ACC112 (cell line): ENCODE measurements around the gene PRDM5.

ENCODE experiments used
- H2AFZ ChIP-seq: fragments of 200-600 bp; sonication (generic); one replicate; pipeline ENCODE4 v1.6.0; 2017; ENCODE audit warnings: antibody characterized with exemption, low read length; ENCODE audit not compliant: unreplicated experiment
- H3K27ac ChIP-seq: fragments of 200-600 bp; sonication (generic); 2 replicates; pipeline ENCODE4 v1.5.1; 2014; ENCODE audit warnings: low read depth, mild to moderate bottlenecking, antibody characterized with exemption, low read length, moderate library complexity
- H3K27me3 ChIP-seq: fragments of 200-600 bp; sonication (generic); 2 replicates; pipeline ENCODE4 v1.6.1; 2014; ENCODE audit warnings: mild to moderate bottlenecking, antibody characterized with exemption, low read length, moderate library complexity, mixed read lengths; ENCODE audit not compliant: insufficient read depth
- H3K36me3 ChIP-seq: fragments of 200-600 bp; sonication (generic); 2 replicates; pipeline ENCODE4 v1.6.1; 2016; ENCODE audit warnings: mild to moderate bottlenecking, antibody characterized with exemption, low read length, moderate library complexity, mixed read lengths; ENCODE audit not compliant: insufficient read depth
- H3K4me1 ChIP-seq: fragments of 200-600 bp; sonication (generic); one replicate; pipeline ENCODE4 v1.6.1; 2016; ENCODE audit warnings: low read length, mixed read lengths; ENCODE audit not compliant: insufficient read depth, unreplicated experiment, control insufficient read depth
- H3K4me3 ChIP-seq: fragments of 200-600 bp; sonication (generic); 2 replicates; pipeline ENCODE4 v1.5.1; 2014; ENCODE audit warnings: mild to moderate bottlenecking, low read depth, low read length
- H3K79me2 ChIP-seq: fragments of 200-600 bp; sonication (generic); one replicate; pipeline ENCODE4 v1.6.0; 2016; ENCODE audit warnings: low read length; ENCODE audit not compliant: control insufficient read depth, unreplicated experiment, insufficient read depth

Gene PRDM5

GRCh38 chr4:120718979-120719566, 203.5 kb downstream of the PRDM5 start:
- no peak overlapping the region for H2AFZ ChIP-seq
- no peak overlapping the region for H3K27ac ChIP-seq
- H3K79me2 ChIP-seq, result no peaks in the 10 kb centered on the region
- no peaks in the 10 kb centered on the region for H3K4me1 ChIP-seq
- H3K4me3 ChIP-seq, result no peak overlapping the region
- H3K27me3 ChIP-seq, result no peaks in the 10 kb centered on the region
- no peaks in the 10 kb centered on the region for H3K36me3 ChIP-seq

DNA sequence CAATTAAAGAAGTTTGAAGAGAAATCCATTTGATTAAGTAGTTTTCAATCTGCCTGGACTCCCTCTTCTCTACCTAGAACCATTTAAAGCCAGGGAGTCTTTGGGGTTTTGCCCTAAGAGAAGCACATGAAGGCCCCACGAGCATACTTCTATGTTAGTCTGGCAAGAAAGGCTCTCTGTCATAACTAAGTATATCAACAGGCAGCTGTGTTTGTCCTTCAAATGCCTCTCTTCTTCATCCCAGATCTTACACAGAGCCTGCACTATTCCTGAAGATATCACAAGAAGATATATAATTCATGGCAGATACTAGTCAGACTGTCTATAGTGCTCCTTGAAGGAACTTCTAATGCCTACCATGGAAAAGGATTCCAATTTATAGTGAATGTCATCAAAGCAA, 206.2 kb downstream of the PRDM5 start:
- Histone ChIP-seq H2AFZ (no peak overlapping the region), H3K27ac (no peak overlapping the region), H3K4me3 (no peak overlapping the region), H3K36me3 (no peaks in the 10 kb centered on the region), H3K79me2 (no peaks in the 10 kb centered on the region), H3K4me1 (no peaks in the 10 kb centered on the region), H3K27me3 (no peaks in the 10 kb centered on the region)

DNA sequence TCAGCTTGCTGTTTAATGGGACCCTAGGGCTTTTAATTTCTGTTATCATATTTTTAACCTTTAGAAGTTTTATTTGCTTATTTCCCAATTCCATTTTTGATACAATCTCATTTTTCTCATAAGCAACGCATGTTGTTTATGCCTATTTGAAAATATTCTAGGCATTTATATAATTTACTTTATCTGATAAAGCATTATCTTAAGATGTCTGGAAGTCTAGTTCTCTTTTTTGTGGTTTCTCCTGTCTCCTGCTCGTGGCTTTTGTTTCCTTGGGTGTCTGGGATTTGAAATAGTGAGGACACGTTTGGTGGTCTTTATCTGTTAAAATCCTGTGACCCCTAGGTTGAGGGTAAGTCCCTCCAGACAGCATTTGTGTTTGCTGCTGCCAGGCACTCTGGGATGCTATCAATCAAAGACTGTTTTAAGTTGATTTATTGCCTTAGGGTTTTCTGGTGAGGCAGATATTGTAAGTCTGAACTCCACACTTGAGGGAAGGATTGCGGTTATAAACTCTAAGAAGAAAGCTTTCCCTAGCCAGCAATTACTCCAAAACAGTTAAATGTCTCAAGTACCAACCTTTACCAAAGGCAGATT, 208.0 kb downstream of the PRDM5 start:
- Histone ChIP-seq H3K27ac (no peak overlapping the region), H3K79me2 (no peaks in the 10 kb centered on the region), H3K4me1 (peaks cover 4% of the 10 kb centered on the region), H3K4me3 (no peak overlapping the region), H3K36me3 (no peaks in the 10 kb centered on the region), H3K27me3 (no peaks in the 10 kb centered on the region), H2AFZ (no peak overlapping the region)

GRCh38 chr4:120709991-120710390, 212.5 kb downstream of the PRDM5 start:
- H3K4me1 ChIP-seq, result peaks cover 4% of the 10 kb centered on the region
- H3K36me3 ChIP-seq, result no peaks in the 10 kb centered on the region
- H3K4me3 ChIP-seq, result no peak overlapping the region
- H3K79me2 ChIP-seq, result no peaks in the 10 kb centered on the region
- H3K27me3 ChIP-seq, result no peaks in the 10 kb centered on the region
- no peak overlapping the region for H3K27ac ChIP-seq
- no peak overlapping the region for H2AFZ ChIP-seq

DNA sequence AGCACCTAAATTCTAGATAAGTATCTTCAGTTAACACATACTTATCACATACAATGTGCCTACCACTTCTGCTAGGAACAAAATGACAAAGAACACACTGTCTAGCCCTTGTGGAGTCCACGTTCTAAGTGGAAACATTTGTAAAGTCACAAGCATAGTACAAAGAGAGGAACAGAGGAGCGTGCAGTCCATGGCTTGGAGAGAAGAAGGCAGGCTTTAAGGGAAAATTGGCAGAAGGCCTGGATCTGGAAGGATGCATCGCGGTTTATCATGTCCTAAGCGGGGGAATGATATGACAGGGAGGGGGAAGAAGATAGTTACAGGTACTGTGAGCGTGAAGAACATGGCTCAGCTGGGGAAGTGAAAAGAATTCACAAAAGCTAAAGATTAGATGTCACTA, 218.0 kb downstream of the PRDM5 start:
- Histone ChIP-seq H3K79me2 (no peaks in the 10 kb centered on the region), H2AFZ (no peak overlapping the region), H3K36me3 (no peaks in the 10 kb centered on the region), H3K27ac (no peak overlapping the region), H3K4me3 (no peak overlapping the region), H3K4me1 (peaks cover under 1% of the 10 kb centered on the region), H3K27me3 (no peaks in the 10 kb centered on the region)

GRCh38 chr4:120703908-120704307, 218.6 kb downstream of the PRDM5 start:
- Histone ChIP-seq H3K4me3 (no peak overlapping the region), H3K36me3 (no peaks in the 10 kb centered on the region)

DNA sequence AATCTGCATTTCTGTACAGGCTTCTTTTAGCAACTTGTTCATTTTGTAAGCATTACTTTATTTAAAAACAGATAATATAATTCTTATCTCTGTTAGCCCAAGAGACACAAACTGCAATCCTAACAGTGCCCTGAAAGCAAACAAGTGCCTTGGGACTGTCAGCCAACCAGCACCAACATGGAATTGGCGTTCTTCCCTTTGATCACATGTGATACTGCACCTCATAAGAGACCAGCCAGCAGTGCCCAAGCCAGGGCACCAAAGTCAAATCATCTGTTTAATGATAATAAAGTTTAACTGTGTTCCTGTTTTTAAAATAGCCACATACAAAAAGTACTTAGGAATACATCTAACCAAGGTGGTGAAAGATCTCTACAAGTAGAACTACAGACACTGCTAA, 223.2 kb downstream of the PRDM5 start:
- peaks cover 24% of the 10 kb centered on the region for H3K4me1 ChIP-seq
- no peaks in the 10 kb centered on the region for H3K36me3 ChIP-seq
- no peaks in the 10 kb centered on the region for H3K79me2 ChIP-seq
- H3K4me3 ChIP-seq, result no peak overlapping the region
- no peak overlapping the region for H2AFZ ChIP-seq
- no peaks in the 10 kb centered on the region for H3K27me3 ChIP-seq
- H3K27ac ChIP-seq, result no peak overlapping the region

More at GRCh38 chr4:120703908-120704307, 218.6 kb downstream of the PRDM5 start:
- no peaks in the 10 kb centered on the region for H3K4me1 ChIP-seq
- H3K27me3 ChIP-seq, result no peaks in the 10 kb centered on the region
- H3K27ac ChIP-seq, result no peak overlapping the region
- H2AFZ ChIP-seq, result no peak overlapping the region
- H3K79me2 ChIP-seq, result no peaks in the 10 kb centered on the region

- no peak overlapping the region for H2AFZ ChIP-seq
- H3K4me1 ChIP-seq, result peaks cover 53% of the 10 kb centered on the region
- no peak overlapping the region for H3K4me3 ChIP-seq
- no peaks in the 10 kb centered on the region for H3K27me3 ChIP-seq
- H3K27ac ChIP-seq, result peak overlapping the region; percentile 5; the same call in 1 of the 2 replicates
- no peaks in the 10 kb centered on the region for H3K36me3 ChIP-seq
- H3K79me2 ChIP-seq, result no peaks in the 10 kb centered on the region
Measured at GRCh38 chr4:120694973-120695372, 227.6 kb downstream of the PRDM5 start.

- H2AFZ ChIP-seq, result no peak overlapping the region
- H3K79me2 ChIP-seq, result no peaks in the 10 kb centered on the region
- no peak overlapping the region for H3K4me3 ChIP-seq
- peaks cover 53% of the 10 kb centered on the region for H3K4me1 ChIP-seq
- peak overlapping the region; percentile 9; the same call in 1 of the 2 replicates for H3K27ac ChIP-seq
- H3K36me3 ChIP-seq, result no peaks in the 10 kb centered on the region
- H3K27me3 ChIP-seq, result no peaks in the 10 kb centered on the region
Measured at GRCh38 chr4:120693816-120694215, 228.7 kb downstream of the PRDM5 start.

- Histone ChIP-seq H3K27ac (peak overlapping the region; percentile 67), H3K79me2 (no peaks in the 10 kb centered on the region), H3K4me1 (peaks cover 53% of the 10 kb centered on the region), H3K4me3 (no peak overlapping the region; the same call in 1 of the 2 replicates), H2AFZ (peak overlapping the region; percentile 91), H3K36me3 (no peaks in the 10 kb centered on the region), H3K27me3 (no peaks in the 10 kb centered on the region)
Measured at GRCh38 chr4:120692964-120693363, 229.6 kb downstream of the PRDM5 start.

DNA sequence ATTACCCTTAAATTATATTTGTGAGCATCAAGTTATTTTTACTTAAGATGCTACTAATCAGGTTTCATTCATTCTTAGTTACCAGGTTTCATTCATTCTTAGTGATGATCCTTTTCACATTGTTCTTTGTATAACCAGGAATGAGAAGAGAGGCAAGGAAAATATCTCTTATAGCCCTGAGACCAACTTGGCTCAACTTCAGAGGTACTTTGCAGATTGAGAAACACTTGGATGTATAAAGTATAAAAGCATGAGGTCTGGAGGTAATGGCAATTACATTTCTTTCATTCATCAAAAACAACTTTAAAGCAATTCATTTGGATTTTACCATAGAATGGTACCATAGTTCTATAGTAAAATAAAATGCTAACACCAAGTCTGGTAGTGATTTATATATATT, 231.0 kb downstream of the PRDM5 start:
- Histone ChIP-seq H3K79me2 (no peaks in the 10 kb centered on the region), H3K27me3 (no peaks in the 10 kb centered on the region), H3K36me3 (no peaks in the 10 kb centered on the region), H3K27ac (no peak overlapping the region), H3K4me3 (no peak overlapping the region), H3K4me1 (peaks cover 50% of the 10 kb centered on the region), H2AFZ (peak overlapping the region; percentile 64)
